Measurements from ENCODE around the gene TMEM187. TPM values are rescaled to one million over a fixed set of nuclear protein-coding genes. Genes with fewer than 3 reads are reported as not detected.
A peak's percentile ranks its signal among the peaks of the same experiment; 100 is the strongest.

Gene TMEM187
- total and polyA plus RNA-seq, 2 of the 4 experiments (the other 2 are of a cell fraction): 3.4 to 6.2 TPM

- Histone ChIP-seq H3K14ac (replicated peaks; ENCODE audit: low read depth, low read length) (no peak overlapping the region), H2AK5ac (ENCODE audit: low read depth, low read length) (no peak overlapping the region), H2BK120ac (ENCODE audit: low read depth, low read length) (no peak overlapping the region), H3K27ac (ENCODE audit: insufficient read depth, low read length) (no peak overlapping the region), H4K5ac (ENCODE audit: low read depth, low read length) (no peak overlapping the region), H3K9ac (ENCODE audit: low read depth, low read length) (no peak overlapping the region), H3K79me1 (ENCODE audit: low read depth in 1 of 2, low read length in 2 of 2) (peaks cover 0 to 7% of the 10 kb centered on the region in 2 experiments; a peak in 2 of 4 replicates), H3K4me2 (ENCODE audit: low read depth, low read length) (no peak overlapping the region), H3K4ac (ENCODE audit: low read depth, low read length) (no peak overlapping the region), H4K20me1 (ENCODE audit: insufficient read depth, low read length) (no peaks in the 10 kb centered on the region; the same call in 1 of the 2 replicates), H3K56ac (ENCODE audit: extremely low read depth, insufficient read depth, low read length) (no peak overlapping the region), H3K18ac (ENCODE audit: low read depth, low read length) (no peak overlapping the region), H2BK15ac (ENCODE audit: low read depth, low read length) (no peak overlapping the region), H4K91ac (ENCODE audit: insufficient read depth, low read depth, low read length) (no peak overlapping the region), H3K9me3 (ENCODE audit: control insufficient read depth, insufficient read depth, low read length) (no peaks in the 10 kb centered on the region), H2AFZ (replicated peaks; ENCODE audit: low read length, poor library complexity) (peak overlapping the region; percentile 35), H3K4me3 (ENCODE audit: insufficient read depth, low read depth, low read length) (no peak overlapping the region), H2BK5ac (ENCODE audit: low read depth, low read length, poor library complexity, severe bottlenecking) (no peak overlapping the region), H3K36me3 (ENCODE audit: control insufficient read depth, insufficient read depth, low read length) (no peaks in the 10 kb centered on the region), H2BK20ac (ENCODE audit: low read depth, low read length) (no peak overlapping the region), H3K9me1 (ENCODE audit: insufficient read depth, low read length) (no peaks in the 10 kb centered on the region; the same call in 1 of the 2 replicates), H3K27me3 (ENCODE audit: control insufficient read depth, insufficient read depth, low read length) (peaks cover 5% of the 10 kb centered on the region; the same call in 1 of the 2 replicates), H3K23ac (ENCODE audit: low read depth, low read length) (no peak overlapping the region), H2AK9ac (replicated peaks; ENCODE audit: low read depth, low read length, poor library complexity) (no peak overlapping the region), H4K8ac (ENCODE audit: low read depth in 2 of 2, low read length in 2 of 2) (no peak overlapping the region), H3K4me1 (ENCODE audit: control insufficient read depth, insufficient read depth, low read length) (peaks cover 2% of the 10 kb centered on the region)
- CTCF ChIA-PET: interaction anchor here (0.8 kb wide), 1 partner anchor 11 kb away, joined by 7 read pairs; no protein-coding TSS in a partner anchor
- BruUV-seq (replicated peaks): no TSS peak
- DNase-seq (peak; percentile 58), ATAC-seq (ENCODE audit: low read depth) (peak; percentile 46)
- dilution Hi-C loops (cut with HindIII; ENCODE audit: low sequenced_read_pairs, unreplicated experiment): no loop called here
- WGBS, 2 experiments (ENCODE audit: extremely low coverage in 2 of 2, insufficient read length in 1 of 2): 72% methylated on average over 2 of the region's 25 CpGs; no CpG with 5 or more reads in 1 of the 2 experiments
- POLR2A ChIA-PET (ENCODE audit: unreplicated experiment): interaction anchor here (0.5 kb wide), 1 partner anchor 626 kb away, joined by 12 read pairs; no protein-coding TSS in a partner anchor
- intact Hi-C loops (cut with micrococcal nuclease): no loop called here
- in situ Hi-C loops (cut with MboI; ENCODE audit: low sequenced_read_pairs): loop anchor here (25.0 kb wide), 1 partner anchor 961 kb away; no protein-coding TSS in a partner anchor
- TF ChIP-seq RCOR1 (IDR thresholded peaks at IDR 0.05; ENCODE audit: insufficient replicate concordance, low read length) (no peak), MXI1 (IDR thresholded peaks at IDR 0.05; ENCODE audit: borderline replicate concordance, low read depth, low read length) (no peak), NFE2L2 (IDR thresholded peaks at IDR 0.05; ENCODE audit: low read depth, low read length) (no peak), CTCF (conservative IDR thresholded peaks at IDR 0.05; ENCODE audit: low read depth, low read length) (peak; percentile 50), RFX5 (IDR thresholded peaks at IDR 0.05; ENCODE audit: low read depth, low read length) (no peak), CEBPB (IDR thresholded peaks at IDR 0.05; ENCODE audit: low read depth, low read length) (no peak), MAFK (IDR thresholded peaks at IDR 0.05; ENCODE audit: low read depth, low read length) (no peak), MAZ (IDR thresholded peaks at IDR 0.05; ENCODE audit: borderline replicate concordance, low read depth, low read length) (no peak), FOS (IDR thresholded peaks at IDR 0.05; ENCODE audit: low read depth, low read length) (no peak), RAD21 (IDR thresholded peaks at IDR 0.05; ENCODE audit: low read length) (0 out of 2 replicates have a peak, but pooled peaks have one; percentile 17), SMC3 (IDR thresholded peaks at IDR 0.05; ENCODE audit: low read depth, low read length) (peak; percentile 27), CHD1 (IDR thresholded peaks at IDR 0.05; ENCODE audit: low read depth, low read length) (no peak), POLR2A (IDR thresholded peaks at IDR 0.05; ENCODE audit: low read depth, low read length) (no peak), USF2 (IDR thresholded peaks at IDR 0.05; ENCODE audit: low read depth, low read length) (no peak), BHLHE40 (IDR thresholded peaks at IDR 0.05; ENCODE audit: low read depth, low read length) (no peak)
Measured at GRCh38 chrX:153922932-153923857, 49.4 kb upstream of the TMEM187 start.

All from IMR-90 (cell line).